ENCODE measurements around the gene ATOX1.

DNA sequence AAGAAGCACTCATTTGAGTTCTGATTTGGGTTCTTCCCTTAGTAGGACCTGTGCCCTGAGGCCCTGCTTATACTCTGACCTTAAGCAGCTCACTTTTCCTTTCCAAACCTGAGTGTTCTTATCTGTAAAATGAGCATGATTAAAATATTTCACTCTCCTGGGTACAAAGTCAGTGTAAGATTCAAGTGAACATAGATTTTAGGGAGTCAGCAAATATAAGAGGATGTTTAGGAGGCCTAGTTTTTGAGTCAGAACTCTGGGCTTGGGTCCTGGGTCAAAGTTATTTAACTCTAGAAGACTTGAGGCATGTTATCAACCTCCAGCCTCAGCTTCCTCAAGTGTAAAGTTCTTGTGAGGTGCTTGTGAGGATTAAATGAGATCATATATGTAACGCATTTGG, 63.0 kb downstream of the ATOX1 start:
- TF ChIP-seq, protein P1, sequence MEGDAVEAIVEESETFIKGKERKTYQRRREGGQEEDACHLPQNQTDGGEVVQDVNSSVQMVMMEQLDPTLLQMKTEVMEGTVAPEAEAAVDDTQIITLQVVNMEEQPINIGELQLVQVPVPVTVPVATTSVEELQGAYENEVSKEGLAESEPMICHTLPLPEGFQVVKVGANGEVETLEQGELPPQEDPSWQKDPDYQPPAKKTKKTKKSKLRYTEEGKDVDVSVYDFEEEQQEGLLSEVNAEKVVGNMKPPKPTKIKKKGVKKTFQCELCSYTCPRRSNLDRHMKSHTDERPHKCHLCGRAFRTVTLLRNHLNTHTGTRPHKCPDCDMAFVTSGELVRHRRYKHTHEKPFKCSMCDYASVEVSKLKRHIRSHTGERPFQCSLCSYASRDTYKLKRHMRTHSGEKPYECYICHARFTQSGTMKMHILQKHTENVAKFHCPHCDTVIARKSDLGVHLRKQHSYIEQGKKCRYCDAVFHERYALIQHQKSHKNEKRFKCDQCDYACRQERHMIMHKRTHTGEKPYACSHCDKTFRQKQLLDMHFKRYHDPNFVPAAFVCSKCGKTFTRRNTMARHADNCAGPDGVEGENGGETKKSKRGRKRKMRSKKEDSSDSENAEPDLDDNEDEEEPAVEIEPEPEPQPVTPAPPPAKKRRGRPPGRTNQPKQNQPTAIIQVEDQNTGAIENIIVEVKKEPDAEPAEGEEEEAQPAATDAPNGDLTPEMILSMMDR (IDR thresholded peaks at IDR 0.05): no peak
- TF ChIP-seq POLR2A (IDR thresholded peaks at IDR 0.05): no peak
